Measurements from ENCODE around the gene INO80E.
"Not testable (repeated sequence)": the region's sequence is repeated elsewhere in the genome, so short reads cannot be mapped to it uniquely, and the experiment has no call there.

Gene INO80E, protein sequence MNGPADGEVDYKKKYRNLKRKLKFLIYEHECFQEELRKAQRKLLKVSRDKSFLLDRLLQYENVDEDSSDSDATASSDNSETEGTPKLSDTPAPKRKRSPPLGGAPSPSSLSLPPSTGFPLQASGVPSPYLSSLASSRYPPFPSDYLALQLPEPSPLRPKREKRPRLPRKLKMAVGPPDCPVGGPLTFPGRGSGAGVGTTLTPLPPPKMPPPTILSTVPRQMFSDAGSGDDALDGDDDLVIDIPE

DNA sequence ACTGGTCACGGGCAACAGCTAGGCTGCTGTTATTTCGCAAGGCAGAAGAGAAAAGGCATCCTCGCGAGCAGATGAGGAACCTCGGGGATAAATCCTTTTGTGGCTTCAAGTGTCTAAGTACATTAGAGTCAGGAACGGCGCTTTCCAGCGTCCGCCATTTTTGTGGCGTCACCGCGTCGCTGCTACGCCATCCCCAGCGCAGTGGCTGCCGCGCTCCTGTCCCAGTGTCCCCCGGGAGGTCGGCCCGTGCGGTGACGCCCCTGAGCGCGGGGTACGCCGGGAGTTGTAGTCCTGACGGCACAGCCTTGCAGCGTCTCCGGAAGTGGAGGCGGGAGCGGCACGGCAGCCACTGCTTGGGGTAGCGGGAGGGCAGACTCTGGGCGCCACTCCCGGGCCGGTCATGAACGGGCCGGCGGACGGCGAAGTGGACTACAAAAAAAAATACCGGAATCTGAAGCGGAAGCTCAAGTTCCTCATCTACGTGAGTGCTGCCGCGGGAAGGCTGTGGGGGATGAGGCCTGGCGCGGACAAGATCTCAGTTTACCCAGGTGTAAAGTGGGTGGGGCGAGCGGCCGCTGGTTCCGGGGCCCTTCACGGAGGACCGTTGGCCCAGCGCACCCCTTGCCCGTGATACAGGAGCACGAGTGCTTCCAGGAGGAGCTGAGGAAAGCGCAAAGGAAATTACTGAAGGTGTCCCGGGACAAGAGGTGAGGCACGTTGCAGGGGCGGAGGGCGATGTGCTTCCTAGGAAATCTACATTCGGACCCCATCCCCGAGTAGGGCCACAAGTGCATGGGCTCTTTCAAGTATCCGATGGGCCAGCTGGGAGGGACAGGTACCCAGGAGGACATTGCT is at the start of gene INO80E:
Gene INO80E (plus strand): TSS at position 331 of the 855 bp plus-strand sequence. CDS start 70 bp downstream, at position 401.
- DNase-seq: peak; percentile 98

DNA sequence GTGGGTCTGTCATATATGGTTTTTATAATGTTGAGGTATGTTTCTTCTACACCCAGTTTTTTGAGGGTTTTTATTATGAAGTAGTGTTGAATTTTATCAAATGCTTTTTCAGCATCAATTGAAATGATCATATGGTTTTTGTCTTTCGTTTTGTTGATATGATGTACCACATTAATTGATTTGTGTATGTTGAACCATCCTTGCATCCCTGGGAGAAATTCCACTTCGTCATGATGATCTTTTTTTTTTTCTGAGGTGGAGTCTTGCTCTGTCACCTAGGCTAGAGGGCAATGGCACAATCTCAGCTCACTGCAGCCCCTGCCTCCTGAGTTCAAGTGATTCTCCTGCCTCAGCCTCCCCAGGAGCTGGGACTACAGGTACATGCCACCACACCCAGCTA is 48.1 kb upstream of the INO80E start:
- no peak for DNase-seq

DNA sequence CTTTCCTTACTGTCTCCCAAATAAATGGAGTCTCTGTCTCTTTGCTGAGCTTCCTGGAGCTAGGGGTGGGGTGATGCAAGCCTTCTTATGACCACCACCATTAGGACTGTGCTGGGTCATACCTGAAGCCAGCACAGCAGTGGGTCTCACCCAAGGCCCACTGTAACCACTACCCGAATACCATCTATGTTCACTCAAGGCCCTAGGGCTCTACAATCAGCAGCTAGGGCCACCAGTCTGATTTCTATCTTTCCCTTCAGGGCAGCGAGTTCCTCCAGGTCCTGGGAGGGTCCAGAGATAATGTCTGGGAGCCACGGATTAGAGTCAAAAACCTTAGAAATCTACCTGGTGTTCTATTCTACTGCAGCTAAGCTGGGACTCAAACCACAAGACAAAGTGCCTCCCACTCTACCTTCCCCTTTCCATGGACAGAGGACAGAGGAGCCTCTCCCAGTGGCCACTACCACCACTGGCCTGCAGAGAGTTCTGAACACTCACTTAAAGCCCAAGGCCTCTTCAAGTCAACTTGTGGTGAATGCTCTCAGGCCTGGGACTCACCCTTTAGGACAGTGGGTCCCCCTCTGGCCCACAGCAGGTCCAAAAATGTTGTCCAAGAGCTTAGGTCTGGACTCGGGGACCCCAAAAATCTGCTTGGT is 45.1 kb upstream of the INO80E start:
- no peak for DNase-seq

DNA sequence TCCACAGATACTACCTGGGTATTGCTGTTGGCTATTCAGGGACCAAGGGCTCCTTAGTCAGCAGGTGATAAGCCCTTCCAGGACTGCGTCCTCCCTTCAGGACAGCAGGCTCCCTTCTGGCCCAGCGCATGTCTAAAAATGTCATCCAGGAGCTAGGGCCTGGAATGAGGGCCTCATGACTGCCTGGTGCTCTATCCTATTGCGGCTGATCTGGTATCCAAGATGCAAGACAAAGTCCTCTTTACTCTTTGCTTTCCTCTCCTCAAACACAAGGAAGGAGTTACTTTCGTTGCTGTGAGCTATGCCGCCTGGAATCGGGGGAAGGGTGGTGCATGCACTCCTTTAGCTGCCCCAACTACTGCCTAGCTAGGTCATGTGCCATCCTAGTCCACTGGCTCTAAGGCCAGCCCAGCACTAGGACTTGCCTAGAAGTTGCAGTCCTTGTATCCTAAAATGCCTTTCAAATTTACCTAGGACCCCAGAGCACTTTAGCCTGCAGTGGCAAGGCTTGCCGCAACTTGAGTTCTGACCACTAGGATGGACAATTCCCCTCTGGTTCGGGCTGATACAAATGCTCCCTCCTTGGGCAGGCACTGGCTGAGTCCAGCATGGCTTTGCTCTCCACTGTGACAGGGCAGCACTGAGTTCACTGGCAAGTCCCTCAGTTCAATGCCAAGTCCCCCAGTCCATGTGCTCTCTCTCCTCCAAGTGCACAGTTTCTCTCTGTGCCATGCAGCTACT is 44.2 kb upstream of the INO80E start:
- no peak for DNase-seq

DNA sequence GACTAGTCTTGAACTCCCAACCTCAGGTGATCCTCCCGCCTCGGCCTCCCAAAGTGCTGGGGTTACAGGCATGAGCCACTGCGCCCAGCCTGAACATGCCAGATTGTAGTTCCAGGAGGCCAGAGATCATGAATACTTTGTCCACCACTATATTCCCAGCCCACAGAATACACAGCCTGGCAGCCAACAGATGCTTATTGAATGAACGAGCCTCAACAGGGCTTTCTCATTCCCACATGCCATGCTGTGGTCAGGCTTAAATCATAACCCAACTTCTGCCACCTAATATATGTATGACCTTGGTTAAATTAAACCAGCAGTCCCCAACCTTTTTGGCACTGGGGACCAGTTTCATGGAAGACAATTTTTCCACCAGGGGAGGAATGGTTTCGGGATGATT is 37.3 kb upstream of the INO80E start:
- DNase-seq: no peak

DNA sequence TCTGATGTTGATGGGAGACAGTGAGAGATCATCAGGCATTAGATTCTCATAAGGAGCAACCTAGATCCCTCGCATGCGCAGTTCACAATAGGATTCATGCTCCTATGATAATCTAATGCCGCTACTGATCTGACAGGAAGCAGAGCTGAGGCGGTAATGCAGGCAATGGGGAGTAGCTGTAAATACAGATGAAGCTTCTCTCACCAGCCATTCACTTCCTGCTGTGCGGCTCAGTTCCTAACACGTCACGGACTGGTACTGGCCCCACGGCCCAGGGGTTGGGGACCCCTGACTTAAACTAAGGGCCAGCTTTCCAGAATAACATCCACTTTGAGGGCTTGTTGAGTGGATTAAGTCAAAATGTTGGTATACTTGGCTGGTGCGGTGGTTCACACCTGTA is 36.7 kb upstream of the INO80E start:
- no peak for DNase-seq

DNA sequence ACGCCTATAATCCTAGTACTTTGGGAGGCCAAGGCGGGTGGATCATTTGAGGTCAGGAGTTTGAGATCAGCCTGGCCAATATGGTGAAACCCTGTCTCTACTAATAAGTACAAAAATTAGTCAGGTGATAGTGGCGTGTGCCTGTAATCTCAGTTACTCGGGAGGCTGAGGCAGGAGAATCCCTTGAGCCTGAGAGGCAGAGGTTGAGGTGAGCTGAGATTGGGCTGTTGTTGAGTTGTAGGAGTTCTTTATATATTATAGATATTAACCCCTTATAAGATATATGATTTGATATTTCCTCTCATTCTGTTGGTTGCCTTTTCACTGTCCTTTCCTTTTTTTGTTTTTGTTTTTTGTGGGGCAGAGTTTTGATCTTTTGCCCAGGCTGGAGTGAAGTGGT is 36.2 kb upstream of the INO80E start:
- not testable (repeated sequence) for DNase-seq

DNA sequence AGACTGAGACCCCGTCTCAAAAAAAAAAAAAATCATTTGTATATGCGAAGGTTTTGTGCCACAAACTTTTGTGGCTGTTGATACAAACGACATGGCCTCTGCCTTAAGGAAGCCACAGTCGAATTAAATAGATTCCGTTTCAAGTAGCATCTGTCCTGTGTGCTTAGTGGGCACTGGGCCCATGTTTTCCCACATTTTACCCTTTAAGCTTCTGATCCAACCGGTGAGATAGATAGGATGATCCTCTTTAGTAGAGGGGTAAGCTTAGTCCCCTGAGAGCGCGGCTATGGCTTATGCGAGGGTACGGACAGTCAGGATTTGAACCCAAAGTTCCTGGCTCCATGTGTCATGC is 34.9 kb upstream of the INO80E start:
- DNase-seq: no peak

DNA sequence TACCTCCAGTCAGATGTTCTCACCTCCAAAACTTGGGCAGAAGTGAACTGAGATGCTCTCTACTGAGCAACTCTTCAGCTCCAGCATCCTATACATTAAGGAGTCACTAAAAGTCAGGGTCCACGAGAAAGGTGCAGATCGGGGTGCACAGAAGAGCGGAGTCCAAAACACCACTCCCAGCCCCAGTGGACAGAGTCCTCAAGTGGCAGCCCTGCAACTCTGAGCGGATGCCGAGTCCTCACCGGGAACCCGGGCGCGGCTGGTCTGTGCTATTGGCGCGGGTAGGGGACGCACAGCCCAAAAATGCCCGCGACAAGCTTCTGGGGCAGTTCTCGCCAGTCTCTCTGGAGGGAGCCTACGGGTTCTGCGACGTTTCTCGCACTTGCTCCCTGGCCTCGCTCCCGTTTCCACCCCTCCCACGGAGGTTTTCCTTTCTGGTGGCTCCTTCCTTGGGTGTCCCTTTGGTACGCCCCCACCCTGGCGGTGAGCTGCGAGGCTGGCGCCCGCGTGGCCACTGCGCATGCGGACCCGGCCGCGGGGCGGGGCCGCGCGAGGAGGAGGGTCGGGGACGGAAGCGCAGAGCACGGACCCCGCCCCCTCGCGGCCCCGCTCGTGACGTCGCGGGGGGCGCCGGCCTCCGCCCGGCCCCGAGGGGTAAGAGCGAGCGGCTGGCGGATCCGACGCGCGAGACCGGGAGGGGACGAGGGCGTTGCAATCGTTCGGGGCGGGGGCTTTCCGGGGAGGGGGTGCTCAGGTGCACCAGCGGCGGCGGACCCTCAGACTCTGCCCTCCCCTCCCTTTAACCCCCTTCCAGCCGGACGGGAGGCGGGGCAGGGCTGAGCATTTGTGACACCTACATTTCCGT is 34.3 kb upstream of the INO80E start, which contains the start of gene TMEM219:
Gene TMEM219 (plus strand): TSS at position 601 of the 865 bp plus-strand sequence. CDS start 1,065 bp downstream, outside the sequence.
- DNase-seq: peak; percentile 97

DNA sequence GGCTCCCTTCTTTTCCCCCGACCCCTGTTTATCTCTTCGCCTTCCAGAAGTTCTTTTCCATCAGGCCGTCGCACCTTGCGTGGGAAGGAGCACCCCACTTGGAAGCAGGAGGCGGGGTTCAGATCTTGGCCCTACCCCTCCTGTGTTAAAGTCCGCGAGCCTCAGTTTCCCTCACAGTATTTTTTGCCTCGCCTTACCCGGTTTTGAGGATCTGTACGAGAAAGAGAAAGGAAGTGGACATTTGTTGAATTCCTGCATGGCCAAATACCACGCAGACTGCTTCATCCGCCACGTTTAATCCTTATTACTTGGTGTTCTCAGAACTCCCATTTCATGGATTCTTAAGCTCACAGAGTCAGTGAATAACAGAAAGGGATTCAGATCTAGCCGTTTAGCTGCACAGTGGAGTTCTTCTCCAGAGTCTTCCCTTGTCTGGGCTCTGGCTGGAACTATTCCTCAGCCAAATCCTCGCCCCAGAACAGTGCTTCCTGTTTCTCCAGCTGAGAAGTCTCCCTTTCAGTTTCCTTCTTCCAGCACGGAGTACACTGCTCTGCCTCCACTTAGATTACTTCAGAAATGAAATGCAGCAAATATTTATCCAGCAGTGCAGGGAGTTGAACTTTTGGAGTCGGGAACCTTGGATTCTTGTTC is 33.6 kb upstream of the INO80E start:
- DNase-seq: peak; percentile 21

DNA sequence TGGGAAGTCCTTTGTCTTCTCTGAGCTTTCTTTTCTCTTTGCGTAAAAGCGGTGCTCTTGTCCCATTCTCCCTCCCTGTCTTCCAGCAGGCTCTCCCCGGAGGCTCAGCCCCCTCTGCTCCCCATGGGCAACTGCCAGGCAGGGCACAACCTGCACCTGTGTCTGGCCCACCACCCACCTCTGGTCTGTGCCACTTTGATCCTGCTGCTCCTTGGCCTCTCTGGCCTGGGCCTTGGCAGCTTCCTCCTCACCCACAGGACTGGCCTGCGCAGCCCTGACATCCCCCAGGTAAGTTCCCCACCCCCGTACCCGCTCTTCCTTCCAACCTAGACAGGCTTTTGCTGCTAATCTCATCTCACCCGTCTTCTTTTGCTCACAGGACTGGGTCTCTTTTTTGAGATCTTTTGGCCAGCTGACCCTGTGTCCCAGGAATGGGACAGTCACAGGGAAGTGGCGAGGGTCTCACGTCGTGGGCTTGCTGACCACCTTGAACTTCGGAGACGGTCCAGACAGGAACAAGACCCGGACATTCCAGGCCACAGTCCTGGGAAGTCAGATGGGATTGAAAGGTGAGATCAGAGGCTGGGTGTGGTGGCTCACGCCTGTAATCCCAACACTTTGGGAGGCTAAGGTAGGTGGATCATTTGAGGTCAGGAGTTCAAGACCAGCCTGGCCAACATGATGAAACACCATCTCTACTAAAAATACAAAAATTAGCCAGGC is 32.9 kb upstream of the INO80E start:
- no peak for DNase-seq

DNA sequence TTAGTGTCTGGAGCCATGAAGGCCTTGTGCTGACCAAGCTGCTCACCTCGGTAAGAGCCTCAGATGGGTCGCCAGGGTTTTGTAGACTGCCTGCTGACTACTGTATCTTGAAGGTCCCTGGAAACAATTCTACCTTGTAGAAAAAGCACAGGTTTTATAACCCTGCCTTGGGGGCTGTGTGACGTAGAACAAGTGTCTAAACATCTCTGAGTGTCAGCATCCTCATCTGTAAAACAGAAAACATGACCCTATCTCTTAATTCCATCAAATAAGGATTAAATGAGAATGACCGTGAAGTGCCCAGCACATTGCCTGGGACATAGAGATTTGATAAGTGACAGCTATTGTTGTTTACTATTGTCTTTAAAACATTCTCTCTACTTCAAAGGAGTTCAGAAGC is 27.8 kb upstream of the INO80E start:
- no peak for DNase-seq

DNA sequence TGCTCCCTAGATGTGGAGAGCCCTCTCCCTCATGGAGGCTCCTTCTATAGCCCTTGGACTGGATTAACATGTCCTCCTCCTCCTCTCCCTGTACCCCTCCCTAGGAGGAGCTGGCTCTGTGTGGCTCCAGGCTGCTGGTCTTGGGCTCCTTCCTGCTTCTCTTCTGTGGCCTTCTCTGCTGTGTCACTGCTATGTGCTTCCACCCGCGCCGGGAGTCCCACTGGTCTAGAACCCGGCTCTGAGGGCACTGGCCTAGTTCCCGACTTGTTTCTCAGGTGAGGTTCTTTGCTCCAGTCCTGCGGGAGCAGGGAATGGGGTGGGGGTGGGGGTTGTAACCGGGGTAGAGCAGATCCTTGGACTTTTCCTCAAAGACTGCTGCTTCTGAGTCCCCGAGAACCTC is 24.7 kb upstream of the INO80E start:
- no peak for DNase-seq

DNA sequence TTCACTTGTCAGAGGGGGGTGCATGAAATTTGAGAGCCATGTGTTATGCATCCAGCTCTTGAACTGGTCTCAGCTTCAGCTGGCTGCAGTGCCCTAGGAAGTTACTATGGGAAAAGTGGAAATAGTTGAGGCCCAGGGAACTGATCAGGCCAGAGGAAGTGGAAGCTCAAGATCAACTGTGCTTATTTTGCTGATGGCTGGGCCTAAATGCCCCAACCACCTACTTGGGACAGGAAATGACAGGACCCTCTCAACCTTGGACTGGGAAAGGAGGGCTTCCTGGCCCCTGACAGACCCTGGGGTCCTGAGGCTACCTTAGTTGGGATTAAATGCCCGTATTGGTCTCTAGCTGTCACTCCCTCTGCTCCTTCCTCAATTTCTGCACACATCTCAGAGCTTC is 23.5 kb upstream of the INO80E start:
- DNase-seq: no peak

DNA sequence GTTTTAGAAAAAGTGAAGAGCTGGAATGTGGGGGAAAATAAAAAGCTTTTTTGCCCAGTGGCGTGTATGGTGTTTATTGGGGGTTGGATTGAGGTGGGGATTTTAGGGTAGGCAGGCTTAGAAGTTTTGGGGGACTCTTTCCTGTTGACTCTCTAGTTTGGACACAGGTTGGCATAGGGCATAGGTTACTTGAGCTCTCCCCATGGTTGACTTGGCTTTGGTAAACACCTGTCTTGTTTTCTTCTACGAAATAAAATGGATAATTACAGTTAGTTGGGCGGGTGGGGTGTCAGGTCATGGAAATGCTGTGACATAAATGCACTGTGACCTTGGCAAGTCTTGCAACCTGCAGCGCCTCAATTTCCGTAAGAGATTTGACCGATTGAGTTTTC is 23.1 kb upstream of the INO80E start:
- DNase-seq: no peak

DNA sequence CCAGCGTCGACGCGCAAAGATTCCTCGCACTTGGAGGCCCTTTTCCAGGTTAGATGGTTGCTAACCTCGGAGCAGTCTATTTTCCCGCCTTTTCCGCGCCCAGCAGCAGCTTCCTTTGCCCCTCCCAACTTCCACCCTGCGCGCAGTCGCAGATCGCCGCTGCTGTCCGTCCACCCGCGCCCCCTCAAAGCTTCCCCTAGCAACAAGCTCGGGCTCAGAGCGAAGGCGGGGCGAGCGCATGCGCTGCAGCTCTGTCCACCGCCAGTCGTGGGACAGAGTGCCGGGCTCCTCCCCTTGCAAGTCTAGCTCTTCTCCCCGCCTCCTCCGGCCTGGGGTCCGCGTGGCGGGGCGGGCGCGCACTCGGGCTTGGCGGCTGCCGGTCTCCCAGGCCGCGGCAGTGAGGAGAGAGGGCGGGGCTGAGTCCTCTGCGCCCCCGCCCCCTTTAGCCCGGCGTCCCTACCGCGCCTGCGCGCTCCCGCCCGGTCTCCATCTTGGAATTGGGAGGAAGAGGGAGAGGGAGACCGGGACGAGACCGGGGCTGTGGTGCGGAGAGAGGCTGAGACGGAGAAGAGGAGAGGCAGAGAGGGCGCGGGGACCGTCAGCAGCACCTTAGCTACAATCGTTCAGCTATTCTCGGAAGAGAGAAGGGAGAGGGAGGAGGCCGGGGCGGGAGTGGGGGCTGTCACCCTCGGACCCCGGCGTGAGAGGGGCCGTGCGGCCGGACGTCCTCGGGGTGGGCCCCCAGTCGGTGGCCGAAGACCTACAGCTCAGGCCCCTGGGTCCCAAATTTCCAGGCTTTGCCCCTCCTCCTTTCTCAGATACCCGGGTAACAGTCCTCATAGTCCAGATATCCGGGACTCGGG is 22.4 kb upstream of the INO80E start, which contains the start of gene TAOK2:
Gene TAOK2 (plus strand): TSS at position 485 of the 863 bp plus-strand sequence. CDS start 3,905 bp downstream, outside the sequence.
- DNase-seq: peak; percentile 98

DNA sequence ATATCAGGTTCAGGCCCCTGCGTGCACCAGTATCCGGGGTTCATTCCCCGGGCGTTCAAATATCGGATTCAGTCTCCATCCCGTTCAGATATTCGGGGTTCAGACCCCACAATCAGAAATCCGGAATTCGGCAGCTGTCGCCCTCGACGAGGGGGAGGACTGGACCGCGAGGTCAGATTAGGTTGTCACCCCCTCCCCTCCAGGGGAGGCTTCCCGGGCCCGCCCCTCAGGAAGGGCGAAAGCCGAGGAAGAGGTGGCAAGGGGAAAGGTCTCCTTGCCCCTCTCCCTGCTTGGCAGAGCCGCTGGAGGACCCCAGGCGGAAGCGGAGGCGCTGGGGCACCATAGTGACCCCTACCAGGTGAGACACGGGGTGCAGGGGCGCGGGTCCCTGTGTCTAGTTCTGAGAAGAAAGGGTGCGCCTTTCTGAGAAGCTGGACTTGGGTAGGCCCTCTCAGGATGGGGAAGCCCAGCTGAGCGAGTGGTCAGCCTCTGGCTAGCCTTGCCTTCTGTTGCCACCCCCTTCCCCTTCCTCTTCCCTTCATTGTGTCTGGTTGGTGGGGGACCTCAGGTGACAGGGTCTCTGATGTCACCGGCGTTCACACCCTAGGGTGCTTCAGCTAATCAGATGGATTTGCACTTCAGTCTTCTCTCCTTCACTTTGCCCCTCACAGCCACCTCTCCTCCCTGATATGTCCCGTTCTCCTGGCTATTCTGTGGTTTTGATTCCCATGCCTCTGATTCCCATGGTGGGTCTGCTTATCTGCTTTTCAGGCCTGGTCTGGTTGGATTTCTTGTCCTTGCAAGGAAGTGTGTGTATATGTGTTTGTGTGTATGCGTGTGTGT is 21.5 kb upstream of the INO80E start:
- DNase-seq: peak; percentile 29

DNA sequence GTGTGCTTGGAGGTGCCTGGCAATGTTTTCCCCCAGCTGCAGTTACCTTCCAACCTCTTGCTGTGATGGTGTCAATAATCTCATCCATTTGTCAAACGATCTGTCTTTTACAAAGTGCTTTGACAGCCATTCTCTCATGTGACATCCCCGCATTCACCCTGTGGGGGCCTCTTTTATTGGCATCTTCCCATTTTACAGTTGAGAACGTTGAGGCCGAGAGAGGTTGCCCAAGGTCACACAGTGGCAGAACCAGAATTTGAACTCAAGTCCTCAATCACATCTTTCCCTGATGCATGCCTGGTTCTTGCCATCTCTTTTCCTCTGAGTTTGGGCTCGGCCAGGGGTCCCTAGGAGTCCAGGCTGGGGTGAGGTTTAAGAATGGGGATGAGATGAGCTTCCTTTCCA is 20.9 kb upstream of the INO80E start:
- no peak for DNase-seq

All from CD4-positive, alpha-beta T cell treated with Interleukin-12 subunit alpha and Interleukin-12 subunit beta, for 1 hour (primary cell).